Hematopoietic multipotent progenitor cell treated with erythropoietin and hydrocortisone succinate and interleukin-3 and kit ligand, for 15 days (in vitro differentiated cells): ENCODE measurements around the gene SPIC.
"Not testable (repeated sequence)": the region's sequence is repeated elsewhere in the genome, so short reads cannot be mapped to it uniquely, and the experiment has no call there.

Source experiments
- DNase-seq: peaks from one replicate; pipeline ENCODE4 v3.0.0-alpha.2; 2015; ENCODE audit warnings: low spot score

Gene SPIC

GRCh38 chr12:101474711-101475386 lies at the start of gene SPIC:
TSS of gene SPIC (plus strand) at chr12:101475336. CDS start at chr12:101476905, 1,569 bp downstream.
- no peak for DNase-seq

GRCh38 chr12:101430456-101430855 lies 44.7 kb upstream of the SPIC start:
- no peak for DNase-seq

- DNase-seq = no peak
Observed at GRCh38 chr12:101436136-101436535, 39.0 kb upstream of the SPIC start.

DNA sequence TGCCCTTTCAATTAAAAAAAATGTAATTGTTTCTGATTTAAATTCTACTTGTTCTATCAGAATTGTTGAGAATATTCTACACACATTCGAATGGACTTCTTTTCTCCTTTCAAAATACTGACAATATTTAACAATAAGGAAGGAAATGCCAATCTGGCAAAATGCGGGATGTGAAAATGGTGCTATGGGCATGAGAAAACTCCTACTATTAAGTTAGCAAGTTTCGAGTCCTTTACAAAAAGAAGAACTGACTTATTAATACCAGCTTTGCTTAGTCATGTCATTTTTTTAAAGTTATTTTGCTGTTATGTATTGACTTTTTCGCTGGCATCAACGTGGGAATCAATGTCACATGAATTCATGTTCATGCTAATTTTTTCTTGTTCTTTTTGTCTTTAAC lies 35.9 kb upstream of the SPIC start:
- no peak for DNase-seq

DNA sequence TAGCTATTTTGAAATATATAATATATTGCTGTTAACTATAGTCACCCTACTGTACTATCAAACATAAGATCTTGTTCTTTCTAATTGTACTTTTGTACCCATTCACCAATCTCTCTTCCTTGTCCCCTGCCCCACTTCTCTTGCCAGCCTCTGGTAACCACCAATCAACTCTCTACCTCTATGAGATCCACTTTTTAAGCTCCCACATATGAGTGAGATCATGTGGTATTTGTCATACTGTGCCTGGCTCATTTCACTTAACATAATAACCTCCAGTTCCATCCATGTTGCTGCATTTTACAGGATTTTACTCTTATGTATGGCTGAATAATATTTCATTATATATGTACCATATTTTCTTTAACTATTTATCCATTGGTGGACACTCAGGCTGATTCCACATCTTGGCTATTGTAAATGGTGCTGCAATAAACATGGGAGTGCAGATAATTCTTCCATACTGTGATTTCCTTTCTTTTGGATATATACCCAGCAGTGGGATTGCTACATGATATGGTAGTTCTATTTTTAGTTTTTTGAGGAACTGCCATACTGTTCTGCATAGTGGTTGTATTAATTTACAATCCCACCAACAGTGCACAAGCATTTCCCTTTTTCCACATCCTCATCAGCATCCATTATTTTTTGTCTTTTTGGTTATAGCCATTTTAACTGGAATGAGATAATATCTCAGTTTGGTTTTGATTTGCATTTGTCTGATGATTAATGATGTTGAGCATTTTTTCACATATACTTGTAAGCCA lies 33.5 kb upstream of the SPIC start:
- DNase-seq = no peak

DNA sequence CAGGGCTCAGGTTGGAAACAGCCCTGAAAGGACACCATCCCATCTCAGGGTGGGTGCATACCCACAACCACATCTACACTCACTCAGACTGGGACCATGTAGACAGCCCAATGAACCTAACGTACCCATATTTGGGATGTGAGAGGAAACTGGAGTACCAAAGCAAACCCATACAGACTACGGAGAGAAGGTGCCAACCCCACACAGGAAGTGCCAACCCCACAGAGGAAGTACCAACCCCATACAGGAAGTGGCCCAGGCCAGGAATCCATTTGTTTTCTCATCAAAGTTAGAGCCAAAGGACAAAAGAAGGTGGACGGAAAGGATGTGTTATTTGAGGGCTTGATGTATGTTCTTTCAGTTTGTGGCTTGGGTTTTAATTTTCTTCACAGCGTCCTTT lies 19.5 kb upstream of the SPIC start:
- DNase-seq = no peak

DNA sequence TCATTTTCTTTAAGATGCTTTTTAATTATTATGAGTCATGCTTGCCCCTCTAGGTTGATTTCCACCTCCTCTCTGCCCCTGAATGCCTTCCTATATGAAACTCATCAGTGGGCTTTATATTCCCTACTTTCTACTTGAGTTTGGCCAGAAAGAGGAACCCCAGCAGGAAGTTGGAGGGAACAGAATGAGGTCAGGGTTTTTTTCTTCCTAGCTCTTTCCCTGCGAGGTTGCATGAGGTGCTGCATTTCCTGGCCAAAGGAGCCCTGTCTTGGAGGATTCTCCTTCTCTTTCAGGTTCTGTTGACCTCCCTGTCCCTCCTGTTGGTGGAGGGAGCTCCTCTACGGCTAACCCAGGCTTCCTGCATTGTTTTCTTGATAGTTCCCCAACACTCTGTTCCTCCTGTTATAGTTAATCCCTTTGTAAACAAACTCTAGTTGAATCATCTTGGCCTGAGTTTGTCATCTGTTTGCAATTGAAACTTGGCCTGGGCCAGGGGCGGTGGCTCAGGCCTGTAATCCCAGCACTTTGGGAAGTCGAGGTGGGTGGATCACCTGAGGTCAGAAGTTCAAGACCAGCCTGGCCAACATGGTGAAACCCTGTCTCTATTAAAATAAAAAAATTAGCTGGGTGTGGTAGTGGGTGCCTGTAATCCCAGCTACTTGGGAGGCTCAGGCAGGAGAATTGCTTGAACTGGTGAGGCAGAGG lies 15.3 kb upstream of the SPIC start:
- DNase-seq = no peak

DNA sequence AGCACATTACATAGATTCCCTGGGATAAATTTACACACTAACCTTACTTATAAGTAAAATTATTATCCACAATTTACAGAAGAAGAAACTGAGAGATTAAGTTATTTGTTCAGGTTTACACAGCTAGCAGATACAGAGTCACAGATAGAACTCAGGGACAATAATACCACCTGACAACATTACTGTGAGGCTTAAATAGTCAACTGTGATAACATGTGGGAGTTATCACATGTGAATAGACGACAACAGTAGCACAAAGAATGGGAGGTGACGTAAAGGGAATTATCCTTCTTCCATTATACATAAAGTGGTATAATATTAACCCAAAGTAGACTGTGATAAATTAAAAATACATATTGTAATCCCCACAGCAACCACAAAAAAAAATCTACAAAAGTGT lies 6.2 kb upstream of the SPIC start:
- no peak for DNase-seq

DNA sequence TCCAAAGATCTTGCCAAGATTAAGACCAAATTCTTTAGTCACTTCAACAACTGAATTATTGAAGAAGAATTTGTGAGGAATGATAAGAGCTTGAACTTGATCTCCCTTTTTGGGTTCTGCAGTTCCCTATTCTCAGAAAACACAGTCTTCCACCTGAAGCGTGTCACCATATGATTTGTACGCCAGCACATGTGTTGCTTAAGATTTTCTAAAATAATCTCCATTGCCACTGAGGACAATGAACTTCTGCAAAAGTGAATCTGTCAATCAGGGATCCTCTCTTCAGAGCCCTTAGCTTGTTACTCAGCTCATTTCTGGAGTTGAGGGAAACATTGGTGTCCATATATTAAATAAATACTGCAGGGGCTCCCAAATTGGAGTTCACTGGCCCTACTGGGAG lies 4.2 kb upstream of the SPIC start:
- DNase-seq = no peak

- DNase-seq = not testable (repeated sequence)
Observed at GRCh38 chr12:101471878-101472277, 3.3 kb upstream of the SPIC start.

GRCh38 chr12:101474248-101474647 lies 888 bp upstream of the SPIC start:
- no peak for DNase-seq

GRCh38 chr12:101475751-101476305 lies 692 bp downstream of the SPIC start:
- no peak for DNase-seq

GRCh38 chr12:101480849-101481248 lies 5.7 kb downstream of the SPIC start:
- no peak for DNase-seq

DNA sequence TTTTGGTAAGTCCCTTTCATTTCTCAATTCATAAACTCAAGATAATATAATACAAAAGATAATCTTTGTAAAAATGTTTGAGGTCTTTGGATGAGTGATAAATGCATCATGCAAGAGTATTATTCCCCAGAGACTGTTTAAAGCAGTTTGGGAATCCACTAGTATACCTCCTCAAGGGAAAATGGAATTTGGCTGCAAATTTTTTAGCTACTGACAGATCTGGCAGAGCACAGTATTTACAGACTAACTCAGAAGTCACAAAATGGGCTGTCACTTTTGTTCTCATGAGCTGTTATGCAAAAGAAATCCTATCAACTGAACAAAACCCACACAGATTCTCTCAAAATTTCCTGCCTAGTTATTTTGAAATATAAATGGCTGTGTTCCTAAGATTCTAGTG lies 9.9 kb downstream of the SPIC start:
- DNase-seq = no peak

DNA sequence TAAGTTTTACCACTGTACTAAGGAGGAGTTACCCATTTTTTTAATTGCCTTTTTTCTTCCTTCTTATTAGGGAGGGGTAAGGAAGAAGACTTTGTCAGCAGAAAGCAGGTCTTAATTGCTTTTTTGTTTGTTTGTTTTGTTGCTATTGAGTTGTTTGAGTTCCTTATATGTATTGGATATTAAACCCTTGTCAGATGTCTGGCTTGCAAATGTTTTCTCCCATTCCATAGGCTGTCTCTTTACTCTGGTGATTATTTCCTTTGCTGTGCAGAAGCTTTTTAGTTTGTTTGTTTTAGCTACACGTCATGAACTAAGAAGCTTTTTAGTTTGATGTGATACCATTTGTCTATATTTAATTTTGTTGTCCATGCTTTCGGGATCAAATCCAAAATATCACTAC lies 13.3 kb downstream of the SPIC start:
- DNase-seq = no peak

GRCh38 chr12:101490286-101490920 lies 15.3 kb downstream of the SPIC start:
- DNase-seq = no peak

DNA sequence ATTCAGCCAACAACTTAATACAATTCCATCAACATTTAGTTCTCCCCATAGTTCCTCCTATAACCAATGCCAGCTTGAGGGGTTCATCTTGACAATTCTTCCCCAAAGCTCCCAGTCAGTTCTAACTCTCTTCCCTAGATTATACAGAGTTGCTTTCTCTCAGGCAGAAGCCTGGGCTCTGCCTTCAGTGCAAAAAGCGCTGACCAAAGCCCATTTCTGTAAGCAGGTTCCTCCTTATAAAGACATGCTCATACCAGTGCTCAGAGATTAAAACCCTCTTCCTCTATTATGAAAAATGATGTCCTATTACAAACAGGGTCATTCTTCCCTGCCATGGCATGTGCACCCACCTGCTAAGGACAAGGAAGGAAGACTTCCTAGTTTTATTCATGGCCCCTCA lies 16.2 kb downstream of the SPIC start:
- DNase-seq = no peak

DNA sequence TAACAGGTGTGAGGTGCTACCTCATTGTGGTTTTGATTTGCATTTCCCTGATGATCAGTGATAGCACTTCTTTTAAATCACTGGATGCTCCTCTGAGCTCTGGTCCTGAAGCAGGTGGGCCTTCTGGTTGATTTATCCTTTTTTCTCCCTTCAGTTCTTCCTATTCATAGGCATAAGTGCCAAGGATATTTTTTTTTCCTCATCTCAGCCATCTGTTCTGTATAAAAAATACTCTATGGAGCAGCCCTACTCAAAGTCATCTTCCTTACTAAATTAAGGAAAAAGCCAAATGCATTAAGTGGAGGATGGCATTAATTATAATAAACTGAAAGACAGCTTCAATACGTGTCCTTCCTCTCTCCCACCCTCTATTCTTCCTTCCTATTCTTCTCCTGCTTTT lies 18.4 kb downstream of the SPIC start:
- no peak for DNase-seq

DNA sequence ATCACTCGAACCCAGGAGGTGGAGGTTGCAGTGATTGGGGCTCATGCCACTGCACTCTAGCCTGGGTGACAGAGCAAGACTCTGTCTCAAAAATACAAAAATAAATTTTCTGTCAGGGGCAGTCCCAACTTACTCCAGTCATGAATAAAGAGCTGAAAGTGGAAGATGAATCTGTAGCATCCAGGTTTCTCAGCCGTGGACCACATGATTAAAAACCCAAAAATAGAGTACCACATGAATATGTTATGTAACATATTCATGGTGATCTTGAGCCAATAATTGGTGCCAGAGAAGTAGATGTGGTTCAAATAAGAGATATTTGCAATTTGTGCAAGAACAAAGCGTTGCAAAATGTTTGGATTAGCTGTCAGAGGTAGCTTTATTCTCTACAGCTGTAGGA lies 23.1 kb downstream of the SPIC start:
- DNase-seq = no peak

GRCh38 chr12:101501410-101501995 lies 26.4 kb downstream of the SPIC start:
- no peak for DNase-seq

- DNase-seq = no peak
Observed at GRCh38 chr12:101521136-101521535, 46.0 kb downstream of the SPIC start.

GRCh38 chr12:101527682-101528081 lies 52.5 kb downstream of the SPIC start:
- DNase-seq = no peak
